Inferior parietal cortex (tissue), 1 donor: Measurements from ENCODE around the gene BMPR1A.

Experiments used
- DNase-seq: peaks from one replicate; pipeline ENCODE4 v3.0.0-alpha.2; 2016; ENCODE audit errors: extremely low spot score

Gene BMPR1A

GRCh38 chr10:86765548-86765947 is 9.1 kb downstream of the BMPR1A start:
- DNase-seq, result no peak

- DNase-seq, result no peak
Measured at GRCh38 chr10:86768412-86769062, 12.1 kb downstream of the BMPR1A start.

GRCh38 chr10:86769991-86770390 is 13.6 kb downstream of the BMPR1A start:
- DNase-seq, result no peak

DNA sequence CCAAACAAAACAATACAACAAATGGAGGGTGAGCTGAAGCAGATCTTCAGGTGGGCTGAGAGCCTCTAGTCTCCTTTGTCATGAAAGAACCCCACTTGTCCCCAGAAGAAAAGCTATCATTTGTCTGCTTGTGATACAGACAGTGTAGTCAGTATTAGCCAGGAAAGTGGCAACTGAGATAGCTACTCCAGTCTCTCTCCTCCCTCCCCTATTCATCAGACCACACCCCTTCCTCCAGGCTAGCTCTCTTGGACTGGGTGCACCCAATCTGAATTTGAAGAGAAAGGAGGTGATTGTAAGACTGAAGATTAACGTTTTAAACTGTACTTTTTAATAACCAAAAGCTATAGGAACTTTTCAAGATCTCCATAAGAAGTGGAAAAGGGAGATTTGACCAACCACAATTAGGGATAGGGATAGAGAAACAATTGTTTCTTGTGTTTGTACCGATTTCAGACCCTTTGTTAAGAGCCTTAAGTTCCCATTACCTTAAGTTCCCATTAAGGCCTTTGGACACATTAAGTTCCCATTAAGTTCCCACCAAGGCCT is 14.1 kb downstream of the BMPR1A start:
- DNase-seq, result no peak

- no peak for DNase-seq
Measured at GRCh38 chr10:86773498-86773897, 17.1 kb downstream of the BMPR1A start.

DNA sequence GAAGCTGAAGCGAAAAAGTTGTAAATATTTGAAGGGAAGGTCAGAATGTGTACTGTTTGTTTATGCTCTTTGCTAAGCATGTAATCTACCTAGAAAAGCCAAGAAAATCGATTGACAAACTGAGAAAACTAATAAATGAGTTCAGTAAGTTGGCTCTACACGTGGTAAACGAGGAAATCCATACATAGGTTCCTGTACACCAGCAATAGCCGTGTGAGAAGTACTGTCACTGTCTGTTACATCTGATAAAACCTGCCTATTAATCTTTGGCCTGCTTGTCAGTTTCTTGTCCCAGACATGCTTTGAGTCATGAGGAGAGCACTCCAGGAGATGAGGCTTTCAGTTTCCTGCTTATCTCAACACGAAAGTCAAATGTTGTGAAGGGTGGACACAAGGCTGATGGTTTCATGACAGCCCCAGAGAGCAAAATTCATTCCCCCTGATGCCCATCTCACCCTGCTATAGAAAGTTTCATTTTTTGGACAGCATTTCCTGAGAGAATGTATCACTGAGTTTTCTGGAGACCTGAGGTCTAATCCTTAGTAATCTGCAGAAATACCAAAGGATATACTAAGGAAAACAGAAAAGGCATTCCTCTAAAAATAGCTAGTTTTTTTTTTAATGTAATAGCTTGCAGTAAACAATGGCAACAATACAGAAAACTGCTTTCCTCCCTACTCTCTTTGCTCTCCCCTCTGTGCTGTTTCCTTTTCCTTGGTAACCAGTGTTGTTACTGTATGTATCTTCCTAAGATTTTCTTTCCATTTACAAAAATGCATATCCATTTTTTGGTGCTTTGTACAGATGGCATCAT is 18.8 kb downstream of the BMPR1A start:
- no peak for DNase-seq

- DNase-seq, result no peak
Measured at GRCh38 chr10:86775870-86776180, 19.4 kb downstream of the BMPR1A start.

DNA sequence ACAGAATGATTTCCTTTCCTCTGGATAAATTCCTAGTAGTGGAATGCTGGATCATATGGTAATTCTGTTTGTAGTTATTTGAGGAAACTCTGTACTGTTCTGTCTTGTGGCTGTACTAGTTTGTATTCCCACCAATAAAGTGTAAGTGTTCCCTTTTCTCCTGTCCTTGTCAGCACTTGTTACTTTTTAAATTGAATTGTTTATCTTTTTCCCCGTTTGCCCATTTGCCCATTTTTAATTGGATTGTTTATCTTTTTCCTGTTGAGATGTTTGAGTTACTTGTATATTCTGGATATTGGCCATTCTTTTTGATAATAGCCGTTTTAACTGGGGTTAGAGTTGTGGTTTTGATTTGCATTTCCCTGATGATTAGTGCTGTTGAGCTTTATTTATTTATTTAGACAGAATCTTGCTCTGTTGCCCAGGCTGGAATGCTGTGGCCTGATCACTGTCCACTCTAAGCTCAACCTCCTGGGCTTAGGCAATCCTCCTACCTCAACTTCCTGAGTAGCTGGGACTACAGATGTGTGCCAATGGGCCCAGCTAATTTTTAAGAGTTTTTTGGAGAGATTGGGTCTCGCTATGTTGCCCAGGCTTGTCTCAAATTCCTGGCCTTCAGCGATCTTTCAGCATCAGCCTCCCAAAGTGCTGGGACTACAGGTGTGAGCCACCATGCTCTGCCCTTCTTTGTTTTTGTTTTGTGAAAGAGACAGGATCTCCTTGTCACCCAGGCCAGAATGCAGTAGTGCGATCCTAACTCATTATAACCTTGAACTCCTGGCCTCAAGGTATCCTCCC is 23.0 kb downstream of the BMPR1A start:
- DNase-seq, result no peak

DNA sequence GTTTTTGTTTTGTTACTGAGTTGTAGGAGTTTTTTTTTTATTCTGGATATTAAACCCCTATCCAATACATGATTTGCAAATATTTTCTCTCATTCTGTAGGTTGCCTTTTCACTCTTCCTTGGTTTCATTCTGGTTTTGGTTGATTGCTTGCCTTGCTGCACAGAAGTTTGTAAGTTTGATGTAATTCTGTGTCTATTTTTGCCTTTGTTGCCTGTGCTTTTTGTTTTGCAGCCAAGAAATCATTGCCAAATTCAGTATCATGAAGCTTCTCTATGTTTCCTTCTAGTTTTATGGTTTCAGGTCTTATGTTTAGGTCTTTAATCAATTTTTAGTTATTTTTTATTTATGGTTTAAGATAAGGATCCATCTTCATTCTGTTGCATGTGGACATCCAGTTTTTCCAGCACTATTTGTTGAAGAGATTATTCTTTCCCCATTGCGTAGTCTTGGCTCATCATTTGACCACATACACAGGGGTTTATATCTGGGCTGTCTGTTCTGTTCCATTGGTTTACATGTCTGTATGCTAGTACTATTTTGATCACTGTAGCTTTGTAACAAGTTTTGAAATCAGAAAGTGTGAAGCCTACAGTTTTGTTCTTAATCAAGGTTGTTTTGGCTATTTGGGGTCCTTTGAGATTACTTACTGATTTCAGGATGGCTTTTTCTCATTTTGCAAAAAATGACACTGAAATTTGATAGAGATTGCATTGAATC is 26.4 kb downstream of the BMPR1A start:
- no peak for DNase-seq

- DNase-seq, result no peak
Measured at GRCh38 chr10:86785037-86785436, 28.6 kb downstream of the BMPR1A start.

DNA sequence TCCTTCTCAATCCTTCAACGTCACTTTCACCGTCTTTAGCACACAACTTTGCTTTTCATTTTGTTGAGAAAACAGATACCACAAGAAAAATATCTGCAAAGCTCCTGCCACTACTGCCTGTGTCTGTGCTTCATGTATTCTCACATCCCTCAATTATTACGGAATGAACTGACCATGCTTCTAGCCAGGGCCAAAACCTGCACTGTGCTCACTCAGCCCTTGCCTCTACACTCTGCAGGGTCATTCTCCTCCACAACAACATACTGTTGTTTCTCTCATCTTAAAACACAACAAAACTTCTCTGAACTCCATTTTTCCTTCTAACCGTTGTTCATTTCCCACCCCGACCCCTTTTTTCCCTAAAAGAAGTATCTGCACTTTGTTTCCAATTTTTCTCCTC is 29.5 kb downstream of the BMPR1A start:
- no peak for DNase-seq

DNA sequence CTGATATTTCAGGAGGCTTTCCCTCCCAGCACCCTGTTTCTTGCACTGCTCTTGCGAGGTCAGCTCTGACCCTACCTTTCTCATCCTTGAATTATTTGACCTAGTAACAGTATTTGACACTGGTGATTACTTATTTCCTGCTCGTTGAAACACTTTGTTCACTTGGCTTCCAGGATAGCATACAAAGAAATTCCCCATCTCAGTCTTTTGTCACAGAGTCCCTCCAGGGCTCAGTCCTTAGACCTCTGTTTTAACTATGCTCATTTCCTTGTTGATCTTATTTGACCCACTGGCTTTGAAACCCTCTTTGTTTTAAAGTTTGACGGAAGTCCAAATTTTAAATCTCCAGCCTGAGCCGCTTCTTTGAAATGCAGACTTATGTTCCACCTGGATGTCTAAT is 29.9 kb downstream of the BMPR1A start:
- DNase-seq, result no peak

DNA sequence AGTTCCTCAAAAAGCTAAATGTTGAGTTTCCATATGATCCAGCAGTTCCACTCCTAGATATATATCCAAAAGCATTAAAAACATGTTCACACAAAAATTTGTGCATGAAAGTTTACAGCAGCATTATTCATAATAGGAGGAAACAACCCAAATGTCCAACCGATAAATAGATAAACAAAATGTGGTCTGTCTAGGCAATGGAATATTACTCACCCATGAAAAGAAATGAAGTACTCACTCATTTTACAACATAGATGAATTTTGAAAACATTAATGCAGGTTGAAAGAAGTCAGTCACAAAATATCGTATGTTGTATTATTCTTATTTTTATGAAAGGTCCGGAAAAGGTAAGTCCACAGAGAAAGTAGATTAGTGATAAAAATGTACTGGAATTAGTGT is 34.0 kb downstream of the BMPR1A start:
- DNase-seq, result no peak

DNA sequence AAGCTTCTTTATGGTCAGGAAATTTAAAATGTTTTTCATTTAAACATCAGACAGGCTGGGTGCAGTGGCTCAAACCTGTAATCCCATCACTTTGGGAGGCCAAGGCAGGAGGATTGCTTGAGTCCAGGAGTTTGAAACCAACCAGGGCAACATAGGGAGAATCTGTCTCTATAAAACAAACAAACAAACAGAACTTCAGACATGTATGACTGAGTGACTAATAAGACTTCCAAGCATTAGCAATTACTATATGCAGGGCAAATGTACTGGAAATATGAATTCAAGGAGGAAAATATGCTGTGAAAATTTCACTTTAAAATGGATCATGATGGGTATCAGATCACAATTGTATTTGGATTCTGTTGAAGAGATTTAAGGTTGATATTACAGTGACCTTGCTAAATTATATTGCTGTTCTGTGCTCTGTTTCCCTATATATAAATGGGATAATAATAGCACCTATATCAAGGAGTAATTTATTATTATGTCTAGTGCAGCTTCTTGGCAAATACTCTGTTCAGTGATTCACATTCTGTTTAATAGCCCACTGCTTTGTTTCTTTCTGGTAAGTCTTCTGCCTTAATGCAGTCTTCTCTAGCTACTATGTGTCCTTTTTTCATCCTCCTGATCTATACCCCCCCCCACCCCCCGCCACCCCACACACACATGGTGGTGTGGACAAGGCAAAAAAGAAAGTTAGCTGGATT is 36.2 kb downstream of the BMPR1A start:
- no peak for DNase-seq

DNA sequence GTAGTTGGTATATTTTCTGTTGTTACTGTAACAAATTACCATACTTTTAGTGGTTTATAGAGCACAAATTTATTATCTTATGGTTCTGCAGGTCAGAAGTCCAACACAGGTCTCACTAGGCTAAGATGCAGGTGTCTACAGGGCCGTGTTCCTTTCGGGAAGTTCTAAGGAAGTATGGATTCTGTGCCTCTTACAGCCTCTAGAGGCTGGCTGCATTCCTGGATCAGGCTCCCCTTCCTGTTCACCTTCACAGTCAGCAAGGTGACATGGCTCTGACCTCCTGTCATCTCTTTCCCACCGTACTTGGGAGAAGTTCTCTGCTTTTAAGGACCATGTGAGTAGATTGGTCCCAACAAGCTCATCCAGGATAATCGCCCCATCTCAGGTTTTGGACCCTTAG is 37.3 kb downstream of the BMPR1A start:
- no peak for DNase-seq

- DNase-seq, result no peak
Measured at GRCh38 chr10:86795353-86795752, 38.9 kb downstream of the BMPR1A start.

- DNase-seq, result no peak
Measured at GRCh38 chr10:86798025-86798424, 41.6 kb downstream of the BMPR1A start.

- no peak for DNase-seq
Measured at GRCh38 chr10:86798611-86799010, 42.2 kb downstream of the BMPR1A start.

DNA sequence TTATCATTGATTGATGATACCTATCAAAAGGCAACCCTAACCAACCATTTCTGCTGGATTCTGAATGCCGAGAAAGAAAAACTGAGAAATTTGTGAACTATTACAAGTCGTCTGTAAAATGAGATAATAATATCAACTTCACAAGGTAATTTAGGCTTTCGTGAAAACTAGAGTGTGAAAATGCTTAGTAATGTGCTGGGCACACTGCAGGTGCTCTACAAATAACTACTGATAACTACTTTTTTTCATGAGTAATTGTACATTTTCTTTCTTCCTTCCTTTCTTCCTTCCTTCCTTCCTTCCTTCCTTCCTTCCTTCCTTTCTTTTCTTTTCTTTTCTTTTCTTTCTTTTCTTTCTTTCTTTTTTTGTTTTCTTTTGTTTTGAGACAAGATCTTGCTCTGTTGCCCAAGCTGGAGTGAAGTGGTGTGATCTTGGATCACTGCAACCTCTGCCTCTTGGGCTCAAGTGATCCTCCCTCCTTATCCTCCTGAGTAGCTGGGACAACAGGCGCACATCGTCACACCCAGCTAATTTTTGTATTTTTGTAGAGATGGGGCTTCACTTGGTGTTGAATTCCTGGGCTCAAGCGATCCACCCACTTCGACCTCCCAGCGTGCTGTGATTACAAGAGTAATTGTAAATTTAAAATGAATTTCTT is 42.9 kb downstream of the BMPR1A start:
- no peak for DNase-seq

- no peak for DNase-seq
Measured at GRCh38 chr10:86801995-86802394, 45.6 kb downstream of the BMPR1A start.
